GM18520 (cell line): ENCODE measurements around the gene EXOC6B.
A peak's percentile ranks its signal among the peaks of the same experiment; 100 is the strongest.

Experiments
- ATAC-seq: cut with Tn5 transposase; IDR thresholded peaks from one replicate; pipeline ENCODE4 v1.9.1; 2021; ENCODE audit not compliant: unreplicated experiment

EXOC6B gene

GRCh38 chr2:72793798-72794440 lies 31.9 kb downstream of the EXOC6B start:
- ATAC-seq, result no peak

DNA sequence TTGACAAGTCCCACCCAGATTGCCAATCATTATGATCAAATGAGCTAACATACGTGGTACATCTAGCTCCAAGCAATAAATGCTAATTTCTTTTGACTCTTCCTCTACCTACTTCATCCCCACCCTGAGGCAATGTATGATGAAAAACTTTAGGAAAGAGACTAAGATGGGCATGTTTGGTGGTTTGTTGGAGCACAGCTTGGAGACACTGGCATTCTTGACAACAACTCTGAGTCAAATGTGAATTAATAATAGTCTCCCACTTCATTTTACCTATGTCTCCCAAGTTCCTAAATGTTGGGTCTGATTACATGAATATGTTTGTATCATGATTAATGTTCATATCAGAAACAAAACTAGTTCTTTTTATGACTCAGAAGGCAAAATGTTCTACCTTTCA lies 36.6 kb downstream of the EXOC6B start:
- ATAC-seq, result no peak

DNA sequence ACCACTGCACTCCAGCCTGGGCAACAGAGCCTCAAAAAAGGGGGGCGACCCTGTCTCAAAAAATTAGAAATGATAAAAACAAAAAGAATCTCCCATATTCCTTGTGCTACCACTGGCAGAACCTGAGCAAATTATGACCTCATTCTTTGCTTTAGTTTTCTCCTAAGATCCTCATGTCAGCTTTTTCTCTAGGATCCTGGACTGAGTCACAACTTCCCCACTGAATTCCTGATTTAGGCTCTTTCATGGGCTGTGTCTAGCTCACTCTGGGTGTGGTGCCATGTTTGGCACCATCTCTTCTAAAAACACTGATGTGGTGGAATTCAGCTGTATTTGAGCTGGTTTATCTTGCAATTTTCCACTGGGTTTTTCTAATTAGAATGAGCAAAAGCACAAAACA lies 37.1 kb downstream of the EXOC6B start:
- ATAC-seq, result no peak

- no peak for ATAC-seq
These were observed 40.3 kb downstream of the EXOC6B start for GRCh38 chr2:72785517-72785916.

GRCh38 chr2:72782520-72782919 lies 43.3 kb downstream of the EXOC6B start:
- no peak for ATAC-seq

DNA sequence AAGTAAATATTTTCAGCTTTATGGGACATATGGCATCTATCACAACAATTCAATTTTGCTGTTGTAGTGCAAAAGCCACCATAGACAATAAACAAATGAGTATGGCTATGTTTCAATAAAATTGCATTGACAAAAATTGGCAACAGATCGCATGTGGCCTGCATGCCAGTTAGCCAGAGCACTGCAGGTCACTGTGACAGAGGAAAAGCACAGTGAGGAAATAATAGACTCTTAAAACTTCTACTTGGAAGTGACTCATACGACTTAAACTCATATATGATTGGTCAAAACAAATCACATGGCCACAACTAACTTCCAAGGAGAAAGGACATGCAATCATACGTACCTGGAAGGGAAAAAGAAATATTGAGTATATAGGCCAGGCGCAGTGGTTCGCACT lies 44.4 kb downstream of the EXOC6B start:
- ATAC-seq, result no peak

DNA sequence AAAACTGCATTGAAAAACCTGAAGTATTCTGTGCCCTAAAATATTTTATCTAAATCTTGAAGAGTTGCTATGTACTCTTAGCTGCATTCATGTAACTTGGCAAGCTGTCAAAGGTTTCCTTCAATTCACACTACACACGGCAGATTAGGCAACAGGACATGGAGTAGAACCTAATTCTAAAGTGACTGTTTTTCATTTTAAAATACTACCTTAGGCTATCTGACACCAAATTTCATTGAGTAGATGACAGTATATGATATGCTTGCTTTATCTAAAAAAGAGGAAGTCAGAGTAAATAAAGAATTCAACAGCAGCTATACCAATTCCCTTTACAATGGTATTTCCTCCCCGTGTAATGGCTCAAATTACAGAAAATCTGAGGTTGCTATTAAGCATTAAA lies 45.4 kb downstream of the EXOC6B start:
- no peak for ATAC-seq

DNA sequence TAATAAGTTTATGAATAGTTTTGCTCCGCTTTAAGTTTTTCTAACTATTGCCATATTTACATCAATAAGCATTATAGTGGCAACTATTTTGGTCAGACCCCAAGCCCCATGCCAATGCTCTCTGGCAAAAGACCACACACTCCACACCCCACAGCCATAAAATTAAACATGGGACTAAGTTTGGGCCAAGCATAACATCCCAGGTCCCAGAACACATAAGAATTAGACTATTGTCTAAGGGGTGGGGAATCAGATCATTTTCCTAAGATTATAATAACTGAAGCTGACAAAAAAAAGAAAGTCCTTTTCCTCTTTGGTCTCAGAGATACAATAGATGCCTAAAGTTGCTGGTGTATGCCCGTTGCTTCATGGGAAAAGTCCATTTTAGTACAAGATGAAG lies 46.3 kb downstream of the EXOC6B start:
- no peak for ATAC-seq

GRCh38 chr2:72778410-72778809 lies 47.4 kb downstream of the EXOC6B start:
- ATAC-seq, result no peak

- peak; percentile 46 for ATAC-seq
These were observed 54.9 kb downstream of the EXOC6B start for GRCh38 chr2:72770879-72771461.

DNA sequence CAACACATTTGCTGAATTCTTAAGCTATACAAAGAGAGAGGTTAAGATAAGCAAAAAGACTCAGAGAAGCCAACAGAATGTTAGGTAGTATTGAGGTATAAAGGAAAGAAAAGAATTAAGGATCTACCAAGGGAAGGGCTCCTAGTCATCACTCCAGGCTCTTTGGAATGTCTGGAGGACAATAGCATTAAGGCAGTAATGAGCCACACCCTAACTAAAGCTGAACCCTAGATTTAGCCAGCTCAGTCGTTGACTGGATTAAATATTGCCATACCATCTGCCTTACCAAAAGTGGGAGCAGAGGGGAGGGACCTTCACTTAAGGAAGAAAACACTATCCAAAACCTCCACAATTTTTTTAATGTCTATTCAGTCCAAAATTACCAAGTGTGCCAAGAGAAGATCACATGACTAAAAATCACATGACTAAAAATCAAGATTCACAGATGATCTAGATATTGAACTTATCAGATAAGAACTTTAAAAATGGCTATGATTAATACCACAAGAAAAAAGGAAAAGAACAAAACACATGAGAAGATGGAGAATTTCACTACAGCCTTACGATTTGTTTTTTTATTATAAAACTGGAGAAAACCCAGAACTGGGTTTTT lies 59.7 kb downstream of the EXOC6B start:
- ATAC-seq, result no peak

GRCh38 chr2:72762276-72762675 lies 63.6 kb downstream of the EXOC6B start:
- ATAC-seq, result no peak

DNA sequence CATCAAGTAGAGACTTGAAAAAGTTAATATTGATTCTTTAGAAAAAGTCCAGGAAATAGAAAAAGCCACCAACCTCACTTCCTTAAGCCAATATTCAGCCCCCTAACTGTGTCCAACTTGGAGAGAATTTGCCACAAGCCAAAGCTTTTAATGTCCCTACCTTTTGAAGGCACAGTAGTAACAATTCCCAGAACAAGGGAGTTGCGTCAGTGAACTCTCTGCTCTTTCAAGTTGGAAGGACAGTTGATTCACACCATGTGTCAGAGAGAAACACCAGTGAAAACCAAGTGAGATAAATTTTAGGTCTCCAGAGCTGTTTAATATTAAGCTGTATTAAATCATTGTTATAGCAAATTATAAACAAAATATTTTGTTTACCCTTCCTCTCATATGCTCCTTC lies 66.1 kb downstream of the EXOC6B start:
- ATAC-seq, result no peak

DNA sequence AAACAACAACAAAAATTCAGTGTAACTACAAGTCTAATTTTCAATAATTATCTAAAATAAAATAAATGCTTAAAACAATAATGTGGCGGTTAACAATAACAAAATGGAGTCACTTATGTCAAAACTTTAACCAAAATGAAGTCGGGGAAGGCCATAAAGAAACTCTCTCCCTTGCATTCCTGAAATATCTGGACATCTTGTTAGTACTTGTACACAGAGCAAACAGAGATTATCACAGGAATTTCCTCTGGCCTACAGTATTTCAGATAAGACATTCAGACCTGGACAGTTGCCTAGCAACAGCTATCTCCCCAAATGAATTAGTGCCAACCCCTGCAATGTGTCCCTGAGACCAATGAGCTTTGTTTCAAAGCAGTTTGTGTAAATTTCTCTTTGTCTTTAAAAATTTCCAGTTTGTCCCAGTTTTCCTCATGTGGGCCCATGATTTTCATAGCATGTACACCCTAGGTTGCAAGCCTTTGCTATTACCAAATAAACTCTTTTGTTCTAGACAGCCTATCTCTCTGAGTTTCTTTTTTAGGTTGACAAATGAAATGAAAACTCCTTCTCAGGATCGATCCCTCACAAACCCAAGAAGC lies 68.6 kb downstream of the EXOC6B start:
- ATAC-seq, result no peak

DNA sequence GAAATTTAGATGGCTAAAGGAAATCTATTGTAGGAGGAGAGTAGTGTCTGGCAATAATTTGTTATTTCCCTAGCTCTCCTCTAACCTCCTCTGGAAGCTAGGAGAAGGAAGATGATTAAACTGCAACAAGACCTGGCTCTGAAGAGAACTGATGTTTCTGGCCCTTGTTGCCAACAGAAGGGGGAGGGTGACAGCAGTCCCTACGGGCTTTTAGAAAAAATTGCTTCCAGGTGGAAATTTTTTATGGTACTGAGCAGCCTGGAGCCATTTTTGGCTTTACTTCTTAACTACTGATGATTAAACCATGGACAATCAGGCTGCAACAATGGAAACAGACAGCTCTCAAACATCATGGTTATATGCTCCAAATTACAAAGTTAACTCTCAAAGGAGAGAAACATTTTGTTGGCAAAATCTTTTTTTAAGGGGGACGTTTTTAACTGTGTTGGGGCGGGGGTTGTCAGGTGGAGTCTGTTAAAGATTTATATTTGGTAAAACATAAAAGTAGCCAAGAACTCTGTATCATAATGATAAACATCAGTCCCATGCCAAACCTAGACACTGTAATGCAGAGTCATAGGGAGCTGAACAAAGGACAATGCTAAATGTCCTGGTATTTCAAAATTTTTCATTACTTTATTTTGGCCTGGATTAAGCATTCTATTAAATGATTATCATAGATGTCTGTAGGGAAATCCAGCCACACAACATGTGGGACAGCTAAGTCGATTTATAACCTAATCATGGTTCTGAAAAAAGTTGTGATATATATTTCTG lies 70.0 kb downstream of the EXOC6B start:
- no peak for ATAC-seq

GRCh38 chr2:72754628-72755320 lies 71.1 kb downstream of the EXOC6B start:
- no peak for ATAC-seq

DNA sequence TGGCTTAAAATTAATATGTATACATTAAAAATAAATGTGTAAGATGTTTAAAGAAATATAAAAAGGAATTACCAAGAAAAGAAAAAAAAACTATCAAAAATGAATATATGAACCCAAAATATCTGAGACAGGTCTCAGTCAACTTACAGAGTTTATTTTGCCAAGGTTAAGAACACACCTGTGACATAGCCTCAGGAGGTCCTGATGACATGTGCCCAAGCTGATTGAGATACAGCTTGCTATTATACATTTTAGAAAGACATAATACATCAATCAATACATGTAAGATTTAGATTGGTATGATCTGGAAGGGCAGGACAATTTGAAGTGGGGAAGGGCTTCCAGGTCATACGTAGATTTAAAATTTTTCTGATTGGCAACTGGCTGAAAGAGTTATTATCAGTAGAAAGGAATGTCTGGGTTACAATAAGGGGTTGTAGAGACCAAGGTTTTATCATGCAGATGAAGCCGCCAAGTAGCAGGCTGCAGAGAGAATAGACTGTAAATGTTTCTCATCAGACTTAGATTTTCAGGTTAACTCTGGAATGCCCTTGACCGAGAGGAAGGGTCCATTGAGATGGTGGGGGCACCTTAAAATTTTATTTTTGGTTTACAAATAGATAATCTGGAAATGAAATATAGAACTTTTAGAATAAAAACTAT lies 74.7 kb downstream of the EXOC6B start:
- ATAC-seq, result no peak

DNA sequence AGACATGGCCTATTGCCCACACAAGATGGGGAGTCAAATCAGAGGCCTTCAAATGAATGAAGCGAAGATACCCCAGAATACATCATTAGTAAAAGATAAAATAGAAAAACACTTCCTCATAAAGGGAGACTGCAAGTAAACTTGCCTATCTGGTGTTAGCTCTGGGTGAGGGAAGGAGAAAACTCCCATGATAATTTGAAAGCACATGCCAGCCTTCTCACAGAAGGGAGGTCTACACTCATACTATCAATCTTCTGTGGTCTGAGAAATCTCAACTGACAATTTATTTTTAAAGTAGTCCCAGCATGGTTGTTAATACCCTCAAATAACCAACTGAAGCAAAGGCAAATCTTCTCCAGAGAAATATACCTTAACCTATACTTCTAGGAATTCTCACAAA lies 75.4 kb downstream of the EXOC6B start:
- ATAC-seq, result no peak

GRCh38 chr2:72747344-72747743 lies 78.5 kb downstream of the EXOC6B start:
- ATAC-seq, result no peak

- ATAC-seq, result no peak
These were observed 80.0 kb downstream of the EXOC6B start for GRCh38 chr2:72745679-72746368.
